H9 (cell line): ENCODE data around the gene ZNF215. TPM values are rescaled to one million over a fixed set of nuclear protein-coding genes. Genes with fewer than 3 reads are reported as not detected.

Experiments
- DNase-seq: peaks from one replicate; pipeline ENCODE4 v3.0.0-alpha.2; 2017
- H2AFZ ChIP-seq: one replicate; pipeline ENCODE4 v1.6.1; 2013; ENCODE audit warnings: mild to moderate bottlenecking, low read length, control low read depth, moderate library complexity
- H2AK5ac ChIP-seq: 2 replicates; pipeline ENCODE4 v1.6.1; 2013; ENCODE audit warnings: low read length, control low read depth, mixed read lengths; ENCODE audit not compliant: insufficient read length
- H2BK120ac ChIP-seq: one replicate; pipeline ENCODE4 v1.6.1; 2013; ENCODE audit warnings: low read depth, mild to moderate bottlenecking, low read length, control low read depth, inconsistent platforms; ENCODE audit not compliant: poor library complexity, severe bottlenecking
- H2BK12ac ChIP-seq: 2 replicates; pipeline ENCODE4 v1.6.1; 2013; ENCODE audit warnings: low read length, control low read depth, mixed read lengths, low read depth; ENCODE audit not compliant: insufficient read length
- H2BK15ac ChIP-seq: 2 replicates; pipeline ENCODE4 v1.6.1; 2013; ENCODE audit warnings: low read depth, low read length, control low read depth
- H2BK20ac ChIP-seq: one replicate; pipeline ENCODE4 v1.6.1; 2013; ENCODE audit warnings: low read depth, mild to moderate bottlenecking, low read length, control low read depth, inconsistent platforms; ENCODE audit not compliant: poor library complexity, severe bottlenecking
- H2BK5ac ChIP-seq: 2 replicates; pipeline ENCODE4 v1.6.1; 2013; ENCODE audit warnings: low read length, control low read depth, mixed read lengths; ENCODE audit not compliant: insufficient read length
- H3K14ac ChIP-seq: 2 replicates; pipeline ENCODE4 v1.6.1; 2013; ENCODE audit warnings: low read length, control low read depth; ENCODE audit not compliant: insufficient read depth
- H3K18ac ChIP-seq: 2 replicates; pipeline ENCODE4 v1.6.1; 2013; ENCODE audit warnings: low read depth, mild to moderate bottlenecking, mixed read lengths, low read length, control low read depth; ENCODE audit not compliant: insufficient read length
- H3K23ac ChIP-seq: 2 replicates; pipeline ENCODE4 v1.6.1; 2013; ENCODE audit warnings: low read length, control low read depth, mixed read lengths, low read depth; ENCODE audit not compliant: insufficient read length
- H3K23me2 ChIP-seq: 2 replicates; pipeline ENCODE4 v1.6.1; 2013; ENCODE audit warnings: low read depth, mild to moderate bottlenecking, mixed read lengths, low read length, control low read depth; ENCODE audit not compliant: insufficient read length, poor library complexity, severe bottlenecking
- H3K27ac ChIP-seq: 2 replicates; pipeline ENCODE4 v1.5.1; 2013; ENCODE audit warnings: low read length, control low read depth, mixed read lengths, low read depth; ENCODE audit not compliant: insufficient read length
- H3K27me3 ChIP-seq: 2 replicates; pipeline ENCODE4 v1.6.1; 2013; ENCODE audit warnings: low read length, control low read depth, inconsistent platforms; ENCODE audit not compliant: insufficient read depth
- H3K4ac ChIP-seq: 2 replicates; pipeline ENCODE4 v1.6.1; 2013; ENCODE audit warnings: low read depth, mild to moderate bottlenecking, control low read depth, inconsistent platforms, low read length, moderate library complexity
- H3K4me1 ChIP-seq: 2 replicates; pipeline ENCODE4 v1.6.1; 2013; ENCODE audit warnings: low read length, control low read depth, inconsistent platforms; ENCODE audit not compliant: insufficient read depth
- H3K4me2 ChIP-seq: 2 replicates; pipeline ENCODE4 v1.6.1; 2013; ENCODE audit warnings: low read length, control low read depth, mixed read lengths; ENCODE audit not compliant: insufficient read length, insufficient read depth
- H3K56ac ChIP-seq: 2 replicates; pipeline ENCODE4 v1.6.1; 2013; ENCODE audit warnings: low read depth, mild to moderate bottlenecking, mixed read lengths, low read length, control low read depth; ENCODE audit not compliant: insufficient read length
- H3K79me1 ChIP-seq: 2 replicates; pipeline ENCODE4 v1.6.1; 2013; ENCODE audit warnings: low read depth, mild to moderate bottlenecking, moderate library complexity, low read length, control low read depth, inconsistent platforms; ENCODE audit not compliant: insufficient read depth, poor library complexity, severe bottlenecking
- H3K79me2 ChIP-seq: 2 replicates; pipeline ENCODE4 v1.6.1; 2013; ENCODE audit warnings: low read length, control low read depth, inconsistent platforms; ENCODE audit not compliant: insufficient read depth
- H3K9ac ChIP-seq: 2 replicates; pipeline ENCODE4 v1.6.1; 2013; ENCODE audit warnings: low read length, control low read depth, mixed read lengths; ENCODE audit not compliant: insufficient read length; ENCODE audit errors: extremely low read depth
- H3K9me3 ChIP-seq: one replicate; pipeline ENCODE4 v1.6.1; 2013; ENCODE audit warnings: low read depth, low read length, inconsistent platforms; ENCODE audit not compliant: control insufficient read depth
- H3T11ph ChIP-seq: one replicate; pipeline ENCODE4 v1.6.1; 2013; ENCODE audit warnings: mild to moderate bottlenecking, low read length, control low read depth, inconsistent platforms
- H4K20me1 ChIP-seq: one replicate; pipeline ENCODE4 v1.6.1; 2013; ENCODE audit not compliant: control insufficient read depth, insufficient read length, insufficient read depth
- H4K5ac ChIP-seq: 2 replicates; pipeline ENCODE4 v1.6.1; 2013; ENCODE audit warnings: low read depth, mild to moderate bottlenecking, mixed read lengths, low read length, control low read depth; ENCODE audit not compliant: insufficient read length
- H4K8ac ChIP-seq: replicated peaks from 2 replicates; pipeline ENCODE4 v1.6.1; 2013; ENCODE audit warnings: low read length, control low read depth, mixed read lengths, low read depth; ENCODE audit not compliant: insufficient read length
- H4K91ac ChIP-seq: 2 replicates; pipeline ENCODE4 v1.6.1; 2013; ENCODE audit warnings: low read depth, mild to moderate bottlenecking, moderate library complexity, mixed read lengths, low read length, control low read depth; ENCODE audit not compliant: insufficient read length
- H3K27ac Mint-ChIP-seq, 3 experiments: 2 replicates in 2 of 3; 3 replicates in 1 of 3; pipeline ENCODE4 v1.8.0; 2020 to 2021; ENCODE audit warnings: mixed read lengths in 3 of 3, mild to moderate bottlenecking in 1 of 3, moderate library complexity in 1 of 3
- H3K27me3 Mint-ChIP-seq: 2 replicates; pipeline ENCODE4 v1.8.0; 2021; ENCODE audit warnings: low read depth, mild to moderate bottlenecking, moderate library complexity, mixed read lengths
- H3K36me3 Mint-ChIP-seq, 3 experiments: 2 replicates in 2 of 3; 3 replicates in 1 of 3; pipeline ENCODE4 v1.8.0; 2020 to 2021; ENCODE audit warnings: low read depth in 3 of 3, mixed read lengths in 3 of 3; ENCODE audit not compliant: insufficient read depth in 1 of 3
- H3K4me1 Mint-ChIP-seq, 2 experiments: 2 replicates each; pipeline ENCODE4 v1.8.0; 2020; ENCODE audit warnings: mixed read lengths in 2 of 2
- H3K4me3 Mint-ChIP-seq, 2 experiments: 2 replicates in 1 of 2; 3 replicates in 1 of 2; pipeline ENCODE4 v1.8.0; 2020 to 2021; ENCODE audit warnings: mild to moderate bottlenecking in 2 of 2, mixed read lengths in 2 of 2, moderate library complexity in 1 of 2
- H3K9me3 Mint-ChIP-seq, 2 experiments: 2 replicates in 1 of 2; 3 replicates in 1 of 2; pipeline ENCODE4 v1.8.0; 2020; ENCODE audit warnings: mild to moderate bottlenecking in 2 of 2, mixed read lengths in 2 of 2, moderate library complexity in 1 of 2
- WGBS: extraction: QIAGEN DNeasy Blood & Tissue Kit; methylation state at CpG from one replicate; pipeline ENCODE4 v1.1.7; 2013; ENCODE audit warnings: missing lambda C conversion rate, low lambda C conversion rate, mixed read lengths; ENCODE audit not compliant: insufficient read length; ENCODE audit errors: extremely low coverage; 5-methylcytosine and 5-hydroxymethylcytosine counted together
- total RNA-seq: library from RNA; stranded (reverse); gene quantifications from 2 replicates; pipeline ENCODE4 v1.2.1, GENCODE V29; 2021
- TF ChIP-seq, protein P1 (sequence below): fragments of 200-600 bp; sonication (generic); conservative IDR thresholded peaks from 3 replicates; pipeline ENCODE4 v1.8.0; 2021; ENCODE audit warnings: antibody characterized with exemption, mild to moderate bottlenecking

ZNF215 gene
- total RNA-seq, 1 experiment from 2014 or later: 18.0 TPM

DNA sequence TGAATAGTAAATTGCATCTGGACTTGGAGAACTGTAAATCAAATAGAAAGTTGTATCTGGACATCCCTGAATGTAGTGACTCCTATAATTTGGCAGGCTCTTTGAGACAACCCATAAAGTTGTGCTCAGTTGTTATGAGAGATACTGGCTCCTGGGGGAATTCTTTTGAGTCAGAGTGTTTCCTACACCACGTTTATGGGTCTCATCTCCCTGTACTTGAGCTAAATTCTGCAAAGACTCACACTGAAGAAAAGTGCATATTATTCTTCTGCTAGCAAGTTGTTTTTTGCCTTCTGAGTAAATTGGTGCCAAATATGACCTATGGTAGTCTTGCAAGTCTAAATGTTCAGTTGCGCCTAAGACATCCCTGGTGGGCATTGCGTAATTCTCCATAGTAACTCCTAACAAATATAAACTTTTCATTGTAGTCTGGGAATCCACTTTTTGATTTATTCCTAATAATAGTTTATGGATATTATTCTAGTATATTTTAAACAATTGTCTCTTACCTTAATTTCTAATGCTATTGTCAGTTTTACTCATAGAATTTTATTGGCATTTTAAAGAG lies 5.0 kb downstream of the ZNF215 start:
- Histone ChIP-seq H3K79me1 (no peaks in the 10 kb centered on the region), H3K27ac (no peak overlapping the region), H3K4me2 (no peak overlapping the region), H4K5ac (no peak overlapping the region), H2BK120ac (no peak overlapping the region), H2BK20ac (no peak overlapping the region), H4K20me1 (no peaks in the 10 kb centered on the region), H2BK5ac (no peak overlapping the region), H3K27me3 (no peaks in the 10 kb centered on the region), H2AK5ac (no peak overlapping the region), H3K4ac (no peak overlapping the region), H3K14ac (no peak overlapping the region), H4K8ac (no peak overlapping the region), H3K9ac (no peak overlapping the region), H3K18ac (no peak overlapping the region), H2BK15ac (no peak overlapping the region), H4K91ac (no peak overlapping the region), H3K4me1 (no peaks in the 10 kb centered on the region), H2AFZ (no peak overlapping the region), H2BK12ac (no peak overlapping the region), H3K56ac (no peak overlapping the region), H3K23me2 (peaks cover 7% of the 10 kb centered on the region), H3T11ph (no peak overlapping the region), H3K79me2 (peaks cover 1% of the 10 kb centered on the region; the same call in 1 of the 2 replicates), H3K9me3 (no peaks in the 10 kb centered on the region), H3K23ac (no peak overlapping the region)
- no peaks in the 10 kb centered on the region for H3K9me3 Mint-ChIP-seq
- peaks cover 15 to 16% of the 10 kb centered on the region in 2 experiments for H3K4me1 Mint-ChIP-seq
- DNase-seq: no peak
- no peak overlapping the region for H3K27ac Mint-ChIP-seq
- TF ChIP-seq, protein P1, sequence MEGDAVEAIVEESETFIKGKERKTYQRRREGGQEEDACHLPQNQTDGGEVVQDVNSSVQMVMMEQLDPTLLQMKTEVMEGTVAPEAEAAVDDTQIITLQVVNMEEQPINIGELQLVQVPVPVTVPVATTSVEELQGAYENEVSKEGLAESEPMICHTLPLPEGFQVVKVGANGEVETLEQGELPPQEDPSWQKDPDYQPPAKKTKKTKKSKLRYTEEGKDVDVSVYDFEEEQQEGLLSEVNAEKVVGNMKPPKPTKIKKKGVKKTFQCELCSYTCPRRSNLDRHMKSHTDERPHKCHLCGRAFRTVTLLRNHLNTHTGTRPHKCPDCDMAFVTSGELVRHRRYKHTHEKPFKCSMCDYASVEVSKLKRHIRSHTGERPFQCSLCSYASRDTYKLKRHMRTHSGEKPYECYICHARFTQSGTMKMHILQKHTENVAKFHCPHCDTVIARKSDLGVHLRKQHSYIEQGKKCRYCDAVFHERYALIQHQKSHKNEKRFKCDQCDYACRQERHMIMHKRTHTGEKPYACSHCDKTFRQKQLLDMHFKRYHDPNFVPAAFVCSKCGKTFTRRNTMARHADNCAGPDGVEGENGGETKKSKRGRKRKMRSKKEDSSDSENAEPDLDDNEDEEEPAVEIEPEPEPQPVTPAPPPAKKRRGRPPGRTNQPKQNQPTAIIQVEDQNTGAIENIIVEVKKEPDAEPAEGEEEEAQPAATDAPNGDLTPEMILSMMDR: no peak
- peaks cover 21 to 51% (median 48%) of the 10 kb centered on the region in 3 experiments; a peak in 6 of 7 replicates for H3K36me3 Mint-ChIP-seq
- WGBS: no CpG with 5 or more reads among the region's 3 CpGs
- H3K4me3 Mint-ChIP-seq: no peak overlapping the region
- H3K27me3 Mint-ChIP-seq: no peaks in the 10 kb centered on the region
